HCT116 (cell line): Measurements from ENCODE around the gene CCDC71. TPM values are rescaled to one million over a fixed set of nuclear protein-coding genes. Genes with fewer than 3 reads are reported as not detected.

ENCODE experiments used
- ATAC-seq: fragments of 200-7000 bp; cut with Tn5 transposase; 2 replicates; pipeline ENCODE4 v1.9.1; 2020; ENCODE audit warnings: mild to moderate bottlenecking, moderate library complexity
- BruUV-seq: library from RNA; stranded (reverse); fragments of 400-500 nt; replicated peaks from 2 replicates; lab custom pipeline; 2021; lab: Mats Ljungman, UMichigan
- CTCF ChIA-PET: fragments of 300-600 bp; sonication (Branson Sonifier 250); formaldehyde crosslinking; loops from one replicate; lab custom pipeline; 2021; ENCODE audit warnings: antibody characterized with exemption; lab: Charles Lee
- POLR2A ChIA-PET: fragments of 300-600, 350-600 bp; sonication (Branson Sonifier 250); formaldehyde crosslinking; loops from one replicate; lab custom pipeline; 2021; ENCODE audit warnings: antibody characterized with exemption; lab: Charles Lee
- RAD21 ChIA-PET, 2 experiments: fragments of 300-600 bp; sonication (Branson Sonifier 250); formaldehyde crosslinking; loops; one replicate each; lab custom pipeline; 2023; ENCODE audit warnings: low total read pairs in 2 of 2; ENCODE audit not compliant: uncharacterized antibody in 2 of 2, unreplicated experiment in 2 of 2, low non-redundant PET in 1 of 2; lab: Charles Lee
- DNase-seq: peaks from one replicate; pipeline ENCODE4 v3.0.0-alpha.2; 2010; ENCODE audit warnings: low read depth, low spot score
- H2AFZ ChIP-seq: fragments of 200-600 bp; shearing (Covaris generic), sonication (generic); 2 replicates; pipeline ENCODE4 v1.6.1; 2017; ENCODE audit warnings: low read depth, mixed run types, mixed read lengths, antibody characterized with exemption, low read length; ENCODE audit not compliant: poor library complexity, severe bottlenecking
- H3K27ac ChIP-seq: 2 replicates; pipeline ENCODE4 v1.5.1; 2012; ENCODE audit warnings: low read depth, low read length
- H3K27me3 ChIP-seq: fragments of 200-600 bp; sonication (generic); 2 replicates; pipeline ENCODE4 v1.6.1; 2016; ENCODE audit warnings: mixed run types, low read length, mixed read lengths; ENCODE audit not compliant: insufficient read depth
- H3K36me3 ChIP-seq, 2 experiments: fragments of 200-500 bp in 1 of 2; fragments of 200-600 bp in 1 of 2; sonication (Bioruptor generic) in 1 of 2; sonication (generic) in 1 of 2; 2 replicates each; pipeline versions ENCODE4 v1.5.1 to v1.6.1; 2014 to 2016; ENCODE audit warnings: low read length in 2 of 2, inconsistent platforms in 1 of 2, mixed read lengths in 1 of 2, mixed run types in 1 of 2; ENCODE audit not compliant: insufficient read depth in 2 of 2, control insufficient read depth in 1 of 2
- H3K4me1 ChIP-seq, 2 experiments: fragments of 200-600 bp in 1 of 2; sonication (generic) in 1 of 2; 2 replicates each; pipeline versions ENCODE4 v1.5.1 to v1.6.1; 2012 to 2017; ENCODE audit warnings: low read length in 2 of 2, inconsistent platforms in 1 of 2, mild to moderate bottlenecking in 1 of 2, mixed read lengths in 1 of 2, mixed run types in 1 of 2, moderate library complexity in 1 of 2; ENCODE audit not compliant: insufficient read depth in 2 of 2, control insufficient read depth in 1 of 2
- H3K4me2 ChIP-seq: fragments of 200-600 bp; sonication (generic); 2 replicates; pipeline ENCODE4 v1.6.1; 2017; ENCODE audit warnings: mixed run types, low read length, mixed read lengths
- H3K4me3 ChIP-seq, 2 experiments: fragments of 200-600 bp in 1 of 2; sonication (generic) in 1 of 2; replicated peaks in 1 of 2; 2 replicates each; pipeline ENCODE4 v1.5.1; 2011 to 2016; ENCODE audit warnings: low read length in 2 of 2, control low read depth in 1 of 2, low read depth in 1 of 2, mild to moderate bottlenecking in 1 of 2, mixed read lengths in 1 of 2, mixed run types in 1 of 2
- H3K79me2 ChIP-seq: fragments of 200-600 bp; sonication (generic); 2 replicates; pipeline ENCODE4 v1.6.1; 2017; ENCODE audit warnings: mild to moderate bottlenecking, mixed run types, low read length, moderate library complexity, mixed read lengths; ENCODE audit not compliant: insufficient read depth
- H3K9ac ChIP-seq: fragments of 200-600 bp; sonication (generic); 2 replicates; pipeline ENCODE4 v1.6.1; 2016; ENCODE audit warnings: low read length, mixed read lengths
- H3K9me2 ChIP-seq: fragments of 200-600 bp; sonication (generic), shearing (Covaris generic); 2 replicates; pipeline ENCODE4 v1.6.1; 2017; ENCODE audit warnings: mixed run types, mild to moderate bottlenecking, moderate library complexity; ENCODE audit not compliant: insufficient read depth
- H3K9me3 ChIP-seq, 2 experiments: fragments of 200-500 bp in 1 of 2; fragments of 200-600 bp in 1 of 2; sonication (Bioruptor generic) in 1 of 2; sonication (generic) in 1 of 2; 2 replicates each; pipeline ENCODE4 v1.6.1; 2014 to 2017; ENCODE audit warnings: low read length in 2 of 2, mixed read lengths in 2 of 2, inconsistent platforms in 1 of 2, low read depth in 1 of 2, mild to moderate bottlenecking in 1 of 2, mixed run types in 1 of 2, moderate library complexity in 1 of 2; ENCODE audit not compliant: control insufficient read depth in 1 of 2, insufficient read depth in 1 of 2
- H4K20me1 ChIP-seq: fragments of 200-600 bp; sonication (generic), shearing (Covaris generic); 2 replicates; pipeline ENCODE4 v1.6.1; 2017; ENCODE audit warnings: mixed run types, mild to moderate bottlenecking, moderate library complexity; ENCODE audit not compliant: insufficient read depth
- CBX3 ChIP-seq: IDR thresholded peaks from 2 replicates; pipeline ENCODE4 v1.6.1; 2012; ENCODE audit warnings: low read depth
- JUND ChIP-seq: IDR thresholded peaks from 2 replicates; pipeline ENCODE4 v1.6.1; 2012
- POLR2AphosphoS5 ChIP-seq: IDR thresholded peaks from 2 replicates; pipeline ENCODE4 v1.6.1; 2011; ENCODE audit warnings: mild to moderate bottlenecking, low read depth, low read length, moderate library complexity
- RAD21 ChIP-seq: IDR thresholded peaks from 2 replicates; pipeline ENCODE4 v1.6.1; 2012; ENCODE audit warnings: low read depth, mild to moderate bottlenecking
- YY1 ChIP-seq: IDR thresholded peaks from 2 replicates; pipeline ENCODE4 v1.6.1; 2011; ENCODE audit warnings: low read length, low read depth, moderate library complexity, mild to moderate bottlenecking; ENCODE audit not compliant: insufficient replicate concordance; ENCODE audit errors: extremely low read depth
- intact Hi-C: fragments of 100-400 bp; cut with micrococcal nuclease; formaldehyde crosslinking; loops from 2 replicates; pipeline ENCODE4 v1.10.0; 2022
- total RNA-seq: library from RNA; stranded (reverse); gene quantifications from one replicate; pipeline ENCODE4 v1.2.1, GENCODE V29; 2021; ENCODE audit not compliant: unreplicated experiment
- TF ChIP-seq, protein P1 (sequence below), 3 experiments: fragments of 200-600 bp in 1 of 3; sonication (generic) in 1 of 3; IDR thresholded peaks in 2 of 3; conservative IDR thresholded peaks in 1 of 3; 2 replicates each; pipeline ENCODE4 v1.5.1; 2012 to 2017; ENCODE audit warnings: low read depth in 2 of 3, low read length in 2 of 3, antibody characterized with exemption in 1 of 3, borderline replicate concordance in 1 of 3, control low read depth in 1 of 3, mild to moderate bottlenecking in 1 of 3, mixed read lengths in 1 of 3, mixed run types in 1 of 3, moderate library complexity in 1 of 3; ENCODE audit not compliant: insufficient read depth in 1 of 3
- TF ChIP-seq, protein P2 (sequence below): IDR thresholded peaks from 2 replicates; pipeline ENCODE4 v1.6.1; 2012

CCDC71 gene
- total RNA-seq, 1 experiment from 2014 or later: 32.8 TPM

DNA sequence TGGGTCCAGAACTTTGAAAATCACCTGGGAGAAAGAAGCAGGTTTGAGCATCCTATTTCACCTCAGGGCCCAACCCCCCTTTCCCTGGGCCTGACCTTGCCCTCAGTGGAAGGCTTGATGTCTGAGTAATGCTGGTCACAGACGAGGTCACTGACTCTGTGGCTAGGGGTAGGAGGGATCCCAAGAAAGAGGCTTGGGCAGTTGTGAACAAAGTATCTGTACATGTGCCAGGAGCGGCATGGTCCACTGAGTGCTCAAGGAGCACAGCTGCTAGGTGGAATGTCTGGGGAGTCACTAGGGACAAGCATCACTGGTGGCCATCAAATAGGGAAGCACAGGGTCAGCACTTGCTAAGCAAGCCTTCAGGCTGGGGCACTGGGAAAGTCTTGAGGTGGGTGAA, 7.3 kb downstream of the CCDC71 start:
- POLR2A ChIA-PET: no interaction called here
- intact Hi-C loops: loop anchor here (2.0 kb wide), 1 partner anchor 170 kb away; no protein-coding TSS in a partner anchor
- no peak overlapping the region for H3K27ac ChIP-seq
- H2AFZ ChIP-seq: no peak overlapping the region
- H3K27me3 ChIP-seq: no peaks in the 10 kb centered on the region
- no peaks in the 10 kb centered on the region for H4K20me1 ChIP-seq
- no peak overlapping the region for H3K4me3 ChIP-seq
- H3K36me3 ChIP-seq: peaks cover 9 to 12% of the 10 kb centered on the region in 2 experiments
- DNase-seq: no peak
- no peak for ATAC-seq
- no peaks in the 10 kb centered on the region for H3K4me1 ChIP-seq
- H3K79me2 ChIP-seq: peaks cover 10% of the 10 kb centered on the region; the same call in 1 of the 2 replicates
- no peaks in the 10 kb centered on the region for H3K9me3 ChIP-seq
- TF ChIP-seq, protein P1, sequence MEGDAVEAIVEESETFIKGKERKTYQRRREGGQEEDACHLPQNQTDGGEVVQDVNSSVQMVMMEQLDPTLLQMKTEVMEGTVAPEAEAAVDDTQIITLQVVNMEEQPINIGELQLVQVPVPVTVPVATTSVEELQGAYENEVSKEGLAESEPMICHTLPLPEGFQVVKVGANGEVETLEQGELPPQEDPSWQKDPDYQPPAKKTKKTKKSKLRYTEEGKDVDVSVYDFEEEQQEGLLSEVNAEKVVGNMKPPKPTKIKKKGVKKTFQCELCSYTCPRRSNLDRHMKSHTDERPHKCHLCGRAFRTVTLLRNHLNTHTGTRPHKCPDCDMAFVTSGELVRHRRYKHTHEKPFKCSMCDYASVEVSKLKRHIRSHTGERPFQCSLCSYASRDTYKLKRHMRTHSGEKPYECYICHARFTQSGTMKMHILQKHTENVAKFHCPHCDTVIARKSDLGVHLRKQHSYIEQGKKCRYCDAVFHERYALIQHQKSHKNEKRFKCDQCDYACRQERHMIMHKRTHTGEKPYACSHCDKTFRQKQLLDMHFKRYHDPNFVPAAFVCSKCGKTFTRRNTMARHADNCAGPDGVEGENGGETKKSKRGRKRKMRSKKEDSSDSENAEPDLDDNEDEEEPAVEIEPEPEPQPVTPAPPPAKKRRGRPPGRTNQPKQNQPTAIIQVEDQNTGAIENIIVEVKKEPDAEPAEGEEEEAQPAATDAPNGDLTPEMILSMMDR (IDR thresholded peaks at IDR 0.05 in 2 of 3, conservative IDR thresholded peaks at IDR 0.05 in 1 of 3; ENCODE audit: borderline replicate concordance in 1 of 3, insufficient read depth in 1 of 3, low read depth in 2 of 3, low read length in 2 of 3): no peak
- 0 out of 2 replicates have a peak, but pooled peaks have one; percentile 7 for TF ChIP-seq POLR2AphosphoS5
- BruUV-seq: no TSS peak
- CTCF ChIA-PET: interaction anchor here (2.0 kb wide), 1 partner anchor 171 kb away, joined by 7 read pairs; no protein-coding TSS in a partner anchor
- RAD21 ChIA-PET: interaction anchor here in 1 of 2 experiments (0.9 kb wide), 1 partner anchor 65 kb away, joined by 3 read pairs; the partner anchor contains the start of gene QRICH1
- no peaks in the 10 kb centered on the region for H3K9me2 ChIP-seq
- H3K4me2 ChIP-seq: no peak overlapping the region
- H3K9ac ChIP-seq: no peak overlapping the region

DNA sequence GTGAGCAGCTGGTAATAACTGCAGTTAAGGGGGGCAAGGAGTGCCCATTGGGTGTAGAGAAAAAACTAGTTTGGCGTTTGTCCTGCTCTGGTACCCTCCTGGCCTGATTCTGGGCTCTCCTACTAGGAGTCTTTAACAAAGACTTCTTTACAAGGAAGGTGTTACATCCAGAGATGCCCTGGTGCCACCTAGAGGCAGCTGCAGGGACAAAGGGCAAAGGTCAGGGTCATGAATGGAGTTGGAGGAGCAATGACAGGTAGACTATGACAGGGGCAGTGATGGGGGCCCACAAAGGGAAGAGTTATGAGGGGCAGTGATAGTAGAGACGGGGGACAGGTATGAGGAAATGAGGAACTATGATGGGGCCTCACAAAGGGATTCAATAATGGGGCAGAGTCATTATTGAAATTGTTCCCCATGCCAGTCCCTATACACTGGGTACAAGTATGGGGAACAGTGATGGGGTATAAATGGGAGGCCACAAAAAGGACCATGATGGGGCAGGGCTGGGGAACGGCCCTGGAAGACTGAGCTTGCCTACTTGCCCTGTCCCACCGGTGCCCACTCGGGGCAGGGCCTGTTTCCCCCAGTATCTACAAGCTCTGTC, 7.9 kb downstream of the CCDC71 start:
- Histone ChIP-seq H3K4me3 (no peak overlapping the region), H3K4me2 (no peak overlapping the region), H3K27ac (no peak overlapping the region), H3K36me3 (peaks cover 3 to 6% of the 10 kb centered on the region in 2 experiments; a peak in 1 of 4 replicates), H4K20me1 (no peaks in the 10 kb centered on the region), H3K9me3 (no peaks in the 10 kb centered on the region), H3K9ac (no peak overlapping the region), H2AFZ (no peak overlapping the region), H3K4me1 (no peaks in the 10 kb centered on the region), H3K9me2 (no peaks in the 10 kb centered on the region), H3K27me3 (no peaks in the 10 kb centered on the region), H3K79me2 (peaks cover 4% of the 10 kb centered on the region; the same call in 1 of the 2 replicates)
- POLR2A ChIA-PET: no interaction called here
- peak; percentile 69 for ATAC-seq
- intact Hi-C loops: loop anchor here (2.0 kb wide), 1 partner anchor 169 kb away; no protein-coding TSS in a partner anchor
- TF ChIP-seq, protein P2, sequence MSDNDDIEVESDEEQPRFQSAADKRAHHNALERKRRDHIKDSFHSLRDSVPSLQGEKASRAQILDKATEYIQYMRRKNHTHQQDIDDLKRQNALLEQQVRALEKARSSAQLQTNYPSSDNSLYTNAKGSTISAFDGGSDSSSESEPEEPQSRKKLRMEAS: no peak
- no peak for TF ChIP-seq YY1
- peak; percentile 5; the same call in 1 of the 2 replicates for TF ChIP-seq JUND
- peak; percentile 36; the same call in 1 of the 2 replicates for TF ChIP-seq POLR2AphosphoS5
- TF ChIP-seq, protein P1 (IDR thresholded peaks at IDR 0.05 in 2 of 3, conservative IDR thresholded peaks at IDR 0.05 in 1 of 3; ENCODE audit: borderline replicate concordance in 1 of 3, insufficient read depth in 1 of 3, low read depth in 2 of 3, low read length in 2 of 3): peak in 2 of 3 experiments; percentile 68 to 74; a peak in 5 of 6 replicates
- peak; percentile 75 for TF ChIP-seq RAD21
- 0 out of 2 replicates have a peak, but pooled peaks have one; percentile 7 for TF ChIP-seq CBX3
- BruUV-seq: no TSS peak
- peak; percentile 28 for DNase-seq
- CTCF ChIA-PET: interaction anchor here (2.0 kb wide), 1 partner anchor 170 kb away, joined by 7 read pairs; no protein-coding TSS in a partner anchor
- RAD21 ChIA-PET: interaction anchor here in 1 of 2 experiments (0.9 kb wide), 1 partner anchor 64 kb away, joined by 3 read pairs; the partner anchor contains the start of gene QRICH1
